H1 (cell line): Measurements from ENCODE around the gene SLC8A3. TPM values are rescaled to one million over a fixed set of nuclear protein-coding genes. Genes with fewer than 3 reads are reported as not detected.

Experiments used
- CTCF ChIA-PET: fragments of 300-600 bp; sonication (Branson Sonifier 250); formaldehyde crosslinking; loops from one replicate; lab custom pipeline; 2021; ENCODE audit not compliant: partially characterized antibody; lab: Charles Lee
- POLR2A ChIA-PET: fragments of 300-600 bp; sonication (Branson Sonifier 250); formaldehyde crosslinking; loops from one replicate; lab custom pipeline; 2021; ENCODE audit warnings: inconsistent platforms; ENCODE audit not compliant: partially characterized antibody; lab: Charles Lee
- DNase-seq, 2 experiments: peaks; one replicate each; pipeline versions ENCODE4 v3.0.0 to v3.0.0-alpha.2; 2010 to 2022; ENCODE audit warnings: low spot score in 2 of 2, low read depth in 1 of 2, mixed read lengths in 1 of 2
- FAIRE-seq: peaks from 2 replicates; lab custom pipeline; 2011; peaks lifted over from hg19 to GRCh38; lab: Jason Lieb, UNC
- H2AFZ ChIP-seq: 2 replicates; pipeline ENCODE4 v1.8.1; 2012; ENCODE audit warnings: low read length, inconsistent platforms
- H2AK5ac ChIP-seq: 2 replicates; pipeline ENCODE4 v1.6.1; 2013; ENCODE audit warnings: low read depth, low read length
- H2BK120ac ChIP-seq: replicated peaks from 2 replicates; pipeline ENCODE3; 2013; ENCODE audit warnings: low read depth, low read length, inconsistent platforms
- H2BK12ac ChIP-seq: 2 replicates; pipeline ENCODE4 v1.6.1; 2013; ENCODE audit warnings: low read depth, low read length
- H2BK15ac ChIP-seq: 2 replicates; pipeline ENCODE4 v1.6.1; 2013; ENCODE audit warnings: low read length
- H2BK20ac ChIP-seq: 2 replicates; pipeline ENCODE4 v1.6.1; 2013; ENCODE audit warnings: low read length
- H2BK5ac ChIP-seq: 2 replicates; pipeline ENCODE4 v1.6.1; 2013; ENCODE audit warnings: low read depth, low read length
- H3K14ac ChIP-seq: 2 replicates; pipeline ENCODE4 v1.6.1; 2013; ENCODE audit warnings: inconsistent platforms; ENCODE audit not compliant: insufficient read length
- H3K18ac ChIP-seq: 2 replicates; pipeline ENCODE4 v1.6.1; 2013; ENCODE audit warnings: low read length; ENCODE audit errors: extremely low read depth
- H3K23ac ChIP-seq: 2 replicates; pipeline ENCODE4 v1.6.1; 2013; ENCODE audit warnings: inconsistent platforms; ENCODE audit not compliant: insufficient read length
- H3K23me2 ChIP-seq: 2 replicates; pipeline ENCODE4 v1.6.1; 2013; ENCODE audit warnings: low read depth, low read length
- H3K27ac ChIP-seq: 2 replicates; pipeline ENCODE4 v1.6.1; 2011; ENCODE audit warnings: low read depth, low read length, inconsistent platforms
- H3K27me3 ChIP-seq, 4 experiments: replicated peaks in 1 of 4; 1 replicate in 1 of 4; 2 replicates in 3 of 4; pipeline versions ENCODE4 v1.6.1 to v1.8.1; 2011 to 2013; ENCODE audit warnings: low read length in 3 of 4, mild to moderate bottlenecking in 3 of 4, inconsistent platforms in 2 of 4, mixed read lengths in 2 of 4, moderate library complexity in 1 of 4; ENCODE audit not compliant: control insufficient read depth in 3 of 4, insufficient read depth in 3 of 4; ENCODE audit errors: extremely low read depth in 1 of 4
- H3K36me3 ChIP-seq, 4 experiments: 2 replicates each; pipeline versions ENCODE4 v1.6.1 to v1.8.1; 2011 to 2013; ENCODE audit warnings: mild to moderate bottlenecking in 4 of 4, low read length in 3 of 4, moderate library complexity in 2 of 4, control low read depth in 1 of 4, inconsistent platforms in 1 of 4; ENCODE audit not compliant: insufficient read depth in 4 of 4, control insufficient read depth in 2 of 4
- H3K4ac ChIP-seq: replicated peaks from 2 replicates; pipeline ENCODE3; 2013; ENCODE audit warnings: low read length, low read depth, mixed read lengths, inconsistent platforms; ENCODE audit not compliant: insufficient read length
- H3K4me1 ChIP-seq, 4 experiments: replicated peaks in 1 of 4; 1 replicate in 1 of 4; 2 replicates in 3 of 4; pipeline versions ENCODE4 v1.6.1 to v1.8.1; 2011 to 2013; ENCODE audit warnings: low read length in 3 of 4, inconsistent platforms in 2 of 4, mixed read lengths in 1 of 4; ENCODE audit not compliant: insufficient read depth in 4 of 4, control insufficient read depth in 3 of 4
- H3K4me2 ChIP-seq, 2 experiments: 2 replicates each; pipeline versions ENCODE4 v1.6.1 to v1.8.1; 2011 to 2013; ENCODE audit warnings: low read depth in 2 of 2, low read length in 2 of 2, control low read depth in 1 of 2, inconsistent platforms in 1 of 2, mild to moderate bottlenecking in 1 of 2; ENCODE audit not compliant: insufficient read depth in 1 of 2
- H3K4me3 ChIP-seq, 4 experiments: fragments of 200-600, 300-600 bp in 1 of 4; sonication (generic), shearing (Covaris generic), sonication (Bioruptor Twin) in 1 of 4; 2 replicates each; pipeline versions ENCODE4 v1.5.1 to v1.8.1; 2011 to 2016; ENCODE audit warnings: low read length in 4 of 4, low read depth in 3 of 4, control low read depth in 2 of 4, inconsistent platforms in 2 of 4, mild to moderate bottlenecking in 2 of 4, mixed read lengths in 1 of 4, moderate library complexity in 1 of 4; ENCODE audit not compliant: insufficient read depth in 2 of 4; ENCODE audit errors: extremely low read depth in 1 of 4
- H3K56ac ChIP-seq: replicated peaks from 2 replicates; pipeline ENCODE3; 2013; ENCODE audit warnings: low read depth, mild to moderate bottlenecking, mixed read lengths, low read length, inconsistent platforms; ENCODE audit not compliant: insufficient read length
- H3K79me1 ChIP-seq: 2 replicates; pipeline ENCODE4 v1.6.1; 2013; ENCODE audit warnings: low read depth, low read length, control low read depth
- H3K79me2 ChIP-seq, 2 experiments: 2 replicates each; pipeline versions ENCODE4 v1.6.1 to v1.8.1; 2012 to 2013; ENCODE audit warnings: low read length in 2 of 2, mild to moderate bottlenecking in 2 of 2, inconsistent platforms in 1 of 2; ENCODE audit not compliant: insufficient read depth in 2 of 2, control insufficient read depth in 1 of 2
- H3K9ac ChIP-seq, 4 experiments: replicated peaks in 1 of 4; 1 replicate in 1 of 4; 2 replicates in 3 of 4; pipeline versions ENCODE4 v1.6.1 to v1.8.1; 2011 to 2013; ENCODE audit warnings: low read depth in 3 of 4, low read length in 3 of 4, control low read depth in 2 of 4, mild to moderate bottlenecking in 2 of 4, moderate library complexity in 2 of 4, inconsistent platforms in 1 of 4; ENCODE audit errors: extremely low read depth in 1 of 4
- H3K9me3 ChIP-seq, 2 experiments: 2 replicates each; pipeline versions ENCODE4 v1.6.1 to v1.8.1; 2012 to 2013; ENCODE audit warnings: mild to moderate bottlenecking in 2 of 2, moderate library complexity in 2 of 2, control low read depth in 1 of 2, inconsistent platforms in 1 of 2, low read depth in 1 of 2, low read length in 1 of 2, mixed read lengths in 1 of 2; ENCODE audit not compliant: insufficient read depth in 2 of 2
- H4K20me1 ChIP-seq, 2 experiments: replicated peaks in 1 of 2; 2 replicates each; pipeline versions ENCODE3 to v1.8.1; 2011 to 2013; ENCODE audit warnings: inconsistent platforms in 2 of 2, low read length in 2 of 2, mild to moderate bottlenecking in 1 of 2; ENCODE audit not compliant: insufficient read depth in 2 of 2, control insufficient read depth in 1 of 2
- H4K5ac ChIP-seq: 2 replicates; pipeline ENCODE4 v1.6.1; 2013; ENCODE audit warnings: low read length, low read depth, mixed read lengths, inconsistent platforms; ENCODE audit not compliant: insufficient read length
- H4K8ac ChIP-seq: 2 replicates; pipeline ENCODE4 v1.8.0; 2013; ENCODE audit warnings: mild to moderate bottlenecking, moderate library complexity, low read length, inconsistent platforms; ENCODE audit not compliant: insufficient read depth; ENCODE audit errors: extremely low read depth
- H4K91ac ChIP-seq: replicated peaks from 2 replicates; pipeline ENCODE3; 2013; ENCODE audit warnings: low read length, mixed read lengths, inconsistent platforms; ENCODE audit not compliant: insufficient read length
- CEBPB ChIP-seq: IDR thresholded peaks from 2 replicates; pipeline ENCODE4 v1.6.1; 2012; ENCODE audit warnings: low read depth, low read length
- YY1 ChIP-seq: IDR thresholded peaks from 2 replicates; pipeline ENCODE4 v1.6.1; 2011; ENCODE audit warnings: low read depth, mild to moderate bottlenecking, low read length
- WGBS, 2 experiments: shearing (Covaris generic) in 1 of 2; methylation state at CpG; one replicate each; pipeline versions ENCODE4 v1.1.6 to v1.1.7; 2013 to 2015; ENCODE audit warnings: low lambda C conversion rate in 2 of 2, mixed read lengths in 2 of 2, inconsistent platforms in 1 of 2, low coverage in 1 of 2, missing lambda C conversion rate in 1 of 2; ENCODE audit not compliant: insufficient replicate concordance in 2 of 2, insufficient coverage in 1 of 2, insufficient read length in 1 of 2; ENCODE audit errors: extremely low coverage in 1 of 2, missing lambda C conversion rate in 1 of 2; 5-methylcytosine and 5-hydroxymethylcytosine counted together
- polyA plus RNA-seq, 7 experiments: library from polyadenylated mRNA; depleted of rRNA in 3 of 7; stranded (reverse) in 5 of 7; unstranded in 2 of 7; fragments of >200 nt in 5 of 7; fragments of 200-250 nt in 2 of 7; gene quantifications; 1 replicate in 5 of 7; 2 replicates in 1 of 7; 4 replicates in 1 of 7; pipeline versions ENCODE4 v1.2.1 to v1.2.3, GENCODE V29; 2011 to 2013; ENCODE audit warnings: missing spikeins in 2 of 7, mixed read lengths in 2 of 7
- total RNA-seq: library from RNA; stranded (reverse); fragmentation: NEBNext Ultra II Directional; extraction: Animal tissue kit (Norgen Biotek cat#: 25700); gene quantifications from 2 replicates; pipeline ENCODE4 v1.2.1, GENCODE V29; 2021
- TF ChIP-seq, protein P1 (sequence below): IDR thresholded peaks from 2 replicates; pipeline ENCODE4 v1.6.1; 2012; ENCODE audit warnings: low read length, inconsistent platforms

Gene SLC8A3
- total and polyA plus RNA-seq, 2 of the 8 experiments (the other 6 are each of a cell fraction or from before 2014, with no cell fraction given) = 0.38 to 1.1 TPM

- CTCF ChIA-PET = interaction anchor here (1.0 to 4.0 kb wide), 7 partner anchors 9 to 309 kb away, joined by 3 to 15 read pairs (median 4); partner anchors contain the start of gene SMOC1
- H4K8ac ChIP-seq = no peak overlapping the region
- no peak for FAIRE-seq
These were observed 180.2 kb downstream of the SLC8A3 start for GRCh38 chr14:70008284-70009262.

More at GRCh38 chr14:70008284-70009262, 180.2 kb downstream of the SLC8A3 start:
- 64% methylated on average over 6 of the region's 6 CpGs; no CpG with 5 or more reads in 1 of the 2 experiments for whole genome bisulfite sequencing, 2 experiments
- Histone ChIP-seq H2BK20ac (no peak overlapping the region), H2BK12ac (no peak overlapping the region), H3K79me2 (no peaks in the 10 kb centered on the region), H3K4ac (no peak overlapping the region), H3K23me2 (no peaks in the 10 kb centered on the region), H4K20me1 (no peaks in the 10 kb centered on the region), H3K4me1 (peaks cover 0 to 10% (median 5%) of the 10 kb centered on the region in 4 experiments; a peak in 3 of 7 replicates), H3K56ac (no peak overlapping the region), H4K5ac (no peak overlapping the region), H3K4me2 (0 out of 4 replicates have a peak overlapping the region, but pooled peaks of 1 of the 2 experiments have one; percentile 12), H2BK120ac (no peak overlapping the region), H2BK5ac (no peak overlapping the region), H3K27me3 (no peaks in the 10 kb centered on the region), H2BK15ac (no peak overlapping the region), H3K18ac (no peak overlapping the region; the same call in 1 of the 2 replicates), H2AK5ac (no peak overlapping the region), H4K91ac (no peak overlapping the region), H3K36me3 (no peaks in the 10 kb centered on the region), H3K23ac (no peak overlapping the region), H3K14ac (no peak overlapping the region), H2AFZ (no peak overlapping the region), H3K9ac (no peak overlapping the region), H3K79me1 (no peaks in the 10 kb centered on the region), H3K9me3 (no peaks in the 10 kb centered on the region), H3K4me3 (no peak overlapping the region), H3K27ac (0 out of 2 replicates have a peak overlapping the region, but pooled peaks have one; percentile 33)
- POLR2A ChIA-PET = no interaction called here
- DNase-seq = no peak
- TF ChIP-seq YY1 (no peak), CEBPB (peak; percentile 45; the same call in 1 of the 2 replicates)
- TF ChIP-seq, protein P1, sequence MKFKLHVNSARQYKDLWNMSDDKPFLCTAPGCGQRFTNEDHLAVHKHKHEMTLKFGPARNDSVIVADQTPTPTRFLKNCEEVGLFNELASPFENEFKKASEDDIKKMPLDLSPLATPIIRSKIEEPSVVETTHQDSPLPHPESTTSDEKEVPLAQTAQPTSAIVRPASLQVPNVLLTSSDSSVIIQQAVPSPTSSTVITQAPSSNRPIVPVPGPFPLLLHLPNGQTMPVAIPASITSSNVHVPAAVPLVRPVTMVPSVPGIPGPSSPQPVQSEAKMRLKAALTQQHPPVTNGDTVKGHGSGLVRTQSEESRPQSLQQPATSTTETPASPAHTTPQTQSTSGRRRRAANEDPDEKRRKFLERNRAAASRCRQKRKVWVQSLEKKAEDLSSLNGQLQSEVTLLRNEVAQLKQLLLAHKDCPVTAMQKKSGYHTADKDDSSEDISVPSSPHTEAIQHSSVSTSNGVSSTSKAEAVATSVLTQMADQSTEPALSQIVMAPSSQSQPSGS = no peak
